T-cell (primary cell): ENCODE results near the gene SFSWAP. TPM values are rescaled to one million over a fixed set of nuclear protein-coding genes. Genes with fewer than 3 reads are reported as not detected.
A peak's percentile ranks its signal among the peaks of the same experiment; 100 is the strongest.

ENCODE experiments used
- ATAC-seq, 4 experiments: fragments of 200-7000 bp in 3 of 4; fragments of 150-1000 bp in 1 of 4; cut with Tn5 transposase; replicated peaks in 1 of 4; 1 replicate in 3 of 4; 2 replicates in 1 of 4; pipeline ENCODE4 v1.10.0; 2021; ENCODE audit warnings: moderate library complexity in 3 of 4, mild to moderate bottlenecking in 2 of 4, moderate number of reproducible peaks in 1 of 4
- CTCF ChIA-PET, 2 donors: fragments of 300-600 bp; sonication (Branson Sonifier 250); formaldehyde crosslinking; loops; one replicate each; lab custom pipeline; 2022; ENCODE audit warnings: antibody characterized with exemption in 2 of 2; lab: Charles Lee
- POLR2A ChIA-PET, 2 donors: fragments of 300-600 bp; sonication (Branson Sonifier 250); formaldehyde crosslinking; loops; one replicate each; lab custom pipeline; 2022; ENCODE audit warnings: antibody characterized with exemption in 2 of 2; lab: Charles Lee
- DNase-seq, 35 experiments: peaks; one replicate each; pipeline versions ENCODE4 v3.0.0 to v3.0.0-alpha.2; 2013 to 2023
- H3K27ac ChIP-seq: one replicate; pipeline ENCODE4 v1.5.1; 2013; ENCODE audit warnings: low read length
- H3K27me3 ChIP-seq, 2 experiments: replicated peaks in 1 of 2; 1 replicate in 1 of 2; 2 replicates in 1 of 2; pipeline versions ENCODE4 v1.6.1 to v1.7.0; 2013; ENCODE audit warnings: low read length in 1 of 2, mixed read lengths in 1 of 2; ENCODE audit not compliant: control insufficient read depth in 2 of 2, insufficient read depth in 2 of 2; ENCODE audit errors: extremely low read depth in 1 of 2
- H3K36me3 ChIP-seq, 2 donors: 1 replicate in 1 of 2; 2 replicates in 1 of 2; pipeline versions ENCODE4 v1.6.1 to v1.7.0; 2013; ENCODE audit warnings: low read length in 1 of 2; ENCODE audit not compliant: control insufficient read depth in 2 of 2, insufficient read depth in 1 of 2; ENCODE audit errors: extremely low read depth in 1 of 2
- H3K4me1 ChIP-seq, 2 experiments: 1 replicate in 1 of 2; 2 replicates in 1 of 2; pipeline versions ENCODE4 v1.6.1 to v1.7.0; 2013; ENCODE audit warnings: low read length in 2 of 2, mixed read lengths in 1 of 2; ENCODE audit not compliant: insufficient read depth in 2 of 2, control insufficient read depth in 1 of 2; ENCODE audit errors: extremely low read depth in 1 of 2
- H3K4me3 ChIP-seq, 2 donors: 1 replicate in 1 of 2; 2 replicates in 1 of 2; pipeline versions ENCODE4 v1.5.1 to v1.7.0; 2013; ENCODE audit warnings: mild to moderate bottlenecking in 2 of 2, low read length in 1 of 2, moderate library complexity in 1 of 2; ENCODE audit not compliant: control insufficient read depth in 1 of 2; ENCODE audit errors: extremely low read depth in 1 of 2
- H3K9me3 ChIP-seq: 2 replicates; pipeline ENCODE4 v1.7.0; 2013
- H3K27ac Mint-ChIP-seq, 2 donors: one replicate each; pipeline ENCODE4 v1.8.0; 2020 to 2021; ENCODE audit warnings: mild to moderate bottlenecking in 2 of 2, mixed read lengths in 2 of 2
- H3K27me3 Mint-ChIP-seq, 2 donors: one replicate each; pipeline ENCODE4 v1.8.0; 2021 to 2022; ENCODE audit warnings: mixed read lengths in 2 of 2
- H3K36me3 Mint-ChIP-seq: one replicate; pipeline ENCODE4 v1.8.0; 2021; ENCODE audit warnings: mixed read lengths
- H3K4me1 Mint-ChIP-seq, 3 donors: one replicate each; pipeline ENCODE4 v1.8.0; 2020 to 2022; ENCODE audit warnings: mixed read lengths in 3 of 3, mild to moderate bottlenecking in 1 of 3
- H3K4me3 Mint-ChIP-seq, 3 donors: one replicate each; pipeline ENCODE4 v1.8.0; 2020 to 2022; ENCODE audit warnings: mild to moderate bottlenecking in 3 of 3, mixed read lengths in 3 of 3, moderate library complexity in 3 of 3
- H3K9me3 Mint-ChIP-seq, 3 donors: one replicate each; pipeline ENCODE4 v1.8.0; 2020 to 2022; ENCODE audit warnings: mixed read lengths in 3 of 3
- WGBS: methylation state at CpG from one replicate; pipeline ENCODE4 v1.1.5; 2013; ENCODE audit warnings: missing lambda C conversion rate; ENCODE audit not compliant: insufficient coverage; 5-methylcytosine and 5-hydroxymethylcytosine counted together
- total RNA-seq, 35 experiments: library from RNA in 6 of 35; stranded (reverse) in 6 of 35; fragments of 120-200 nt in 1 of 35; gene quantifications; one replicate each; pipeline versions ENCODE4 v1.2.1 to v1.2.4 and lab custom pipeline; 2013 to 2026

The SFSWAP gene
- total RNA-seq, 5 donors from 2014 or later (not counting 1 experiment from before 2014, with no cell fraction given), result 95.7 to 110 (median 106) TPM

GRCh38 chr12:131709226-131709625 lies 1.7 kb upstream of the SFSWAP start:
- CTCF ChIA-PET, result no interaction called here

GRCh38 chr12:131711551-131712205 lies 788 bp downstream of the SFSWAP start:
- WGBS, result 1% methylated on average over 35 of the region's 37 CpGs
- H3K27ac Mint-ChIP-seq, result peak overlapping the region; percentile 68 to 84
- peak overlapping the region; percentile 96 to 99 (median 96) for H3K4me3 Mint-ChIP-seq
- ChIA-PET CTCF (interaction anchor here in 1 of 2 donors (0.6 kb wide), 1 partner anchor 1347 kb away, joined by 4 read pairs; no protein-coding TSS in a partner anchor), POLR2A (no interaction called here)
- Histone ChIP-seq H3K27me3 (no peaks in the 10 kb centered on the region), H3K4me1 (peaks cover 15 to 24% of the 10 kb centered on the region in 2 experiments), H3K9me3 (no peaks in the 10 kb centered on the region), H3K27ac (peak overlapping the region; percentile 89), H3K36me3 (peaks cover 0 to 31% of the 10 kb centered on the region in 2 donors), H3K4me3 (peak overlapping the region; percentile 94 to 96)
- H3K27me3 Mint-ChIP-seq, result no peaks in the 10 kb centered on the region
- peaks cover 27% of the 10 kb centered on the region for H3K36me3 Mint-ChIP-seq
- DNase-seq (no peak), ATAC-seq (no peak)
- peaks cover 18 to 35% (median 30%) of the 10 kb centered on the region in 3 donors for H3K4me1 Mint-ChIP-seq
- no peaks in the 10 kb centered on the region for H3K9me3 Mint-ChIP-seq

More at GRCh38 chr12:131709226-131709625, 1.7 kb upstream of the SFSWAP start:
- Histone ChIP-seq H3K27ac (no peak overlapping the region), H3K27me3 (no peaks in the 10 kb centered on the region), H3K4me1 (peaks cover 15 to 24% of the 10 kb centered on the region in 2 experiments), H3K4me3 (no peak overlapping the region), H3K9me3 (no peaks in the 10 kb centered on the region), H3K36me3 (peaks cover 0 to 7% of the 10 kb centered on the region in 2 donors)
- no peaks in the 10 kb centered on the region for H3K27me3 Mint-ChIP-seq
- DNase-seq (no peak), ATAC-seq (no peak)
- WGBS, result no CpG with 5 or more reads among the region's 3 CpGs
- peaks cover 2 to 11% (median 7%) of the 10 kb centered on the region in 3 donors for H3K9me3 Mint-ChIP-seq
- peak overlapping the region; percentile 96 to 99 (median 96) for H3K4me3 Mint-ChIP-seq
- peaks cover 7% of the 10 kb centered on the region for H3K36me3 Mint-ChIP-seq
- peak overlapping the region; percentile 97 to 99 for H3K27ac Mint-ChIP-seq
- POLR2A ChIA-PET, result no interaction called here
- H3K4me1 Mint-ChIP-seq, result peaks cover 18 to 35% (median 30%) of the 10 kb centered on the region in 3 donors

- DNase-seq, result no peak
- H3K36me3 ChIP-seq, result peaks cover 0 to 45% of the 10 kb centered on the region in 2 donors
- Mint-ChIP-seq H3K4me1 (peaks cover 18 to 35% (median 30%) of the 10 kb centered on the region in 3 donors), H3K27me3 (no peaks in the 10 kb centered on the region), H3K27ac (no peak overlapping the region), H3K9me3 (no peaks in the 10 kb centered on the region), H3K36me3 (peaks cover 34% of the 10 kb centered on the region), H3K4me3 (peak overlapping the region in 2 of 3 donors; percentile 41 to 96)
- CTCF ChIA-PET, result interaction anchor here in 1 of 2 donors (1.0 kb wide), 1 partner anchor 42 kb away, joined by 3 read pairs; no protein-coding TSS in a partner anchor
- peaks cover 15 to 24% of the 10 kb centered on the region in 2 experiments for H3K4me1 ChIP-seq
- no peak overlapping the region for H3K4me3 ChIP-seq
- no peaks in the 10 kb centered on the region for H3K27me3 ChIP-seq
- H3K27ac ChIP-seq, result no peak overlapping the region
- POLR2A ChIA-PET, result no interaction called here
- no peak for ATAC-seq
- no peaks in the 10 kb centered on the region for H3K9me3 ChIP-seq
- no CpG with 5 or more reads among the region's 8 CpGs for WGBS
These were observed 2.5 kb downstream of the SFSWAP start for GRCh38 chr12:131713349-131713748.

GRCh38 chr12:131714759-131715158 lies 3.9 kb downstream of the SFSWAP start:
- H3K27me3 Mint-ChIP-seq, result no peaks in the 10 kb centered on the region
- ATAC-seq (no peak), DNase-seq (no peak)
- Histone ChIP-seq H3K9me3 (no peaks in the 10 kb centered on the region), H3K4me3 (no peak overlapping the region), H3K27me3 (no peaks in the 10 kb centered on the region), H3K4me1 (peaks cover 15 to 24% of the 10 kb centered on the region in 2 experiments), H3K27ac (no peak overlapping the region), H3K36me3 (peaks cover 0 to 59% of the 10 kb centered on the region in 2 donors)
- WGBS, result 100% methylated on average over 3 of the region's 14 CpGs
- POLR2A ChIA-PET, result interaction anchor here in 1 of 2 donors (1.3 kb wide), 1 partner anchor 11 kb away, joined by 4 read pairs; no protein-coding TSS in a partner anchor
- no peak overlapping the region for H3K4me3 Mint-ChIP-seq
- CTCF ChIA-PET, result interaction anchor here in 1 of 2 donors (0.7 kb wide), 1 partner anchor 15 kb away, joined by 3 read pairs; no protein-coding TSS in a partner anchor
- peaks cover 44% of the 10 kb centered on the region for H3K36me3 Mint-ChIP-seq
- no peaks in the 10 kb centered on the region for H3K9me3 Mint-ChIP-seq
- H3K27ac Mint-ChIP-seq, result no peak overlapping the region
- peaks cover 9 to 30% (median 26%) of the 10 kb centered on the region in 3 donors for H3K4me1 Mint-ChIP-seq

GRCh38 chr12:131716282-131716681 lies 5.4 kb downstream of the SFSWAP start:
- WGBS, result no CpG with 5 or more reads among the region's 3 CpGs
- Histone ChIP-seq H3K27me3 (no peaks in the 10 kb centered on the region), H3K9me3 (no peaks in the 10 kb centered on the region), H3K36me3 (peaks cover 9 to 73% of the 10 kb centered on the region in 2 donors), H3K4me1 (peaks cover 14 to 15% of the 10 kb centered on the region in 2 experiments), H3K4me3 (no peak overlapping the region), H3K27ac (no peak overlapping the region)
- POLR2A ChIA-PET, result no interaction called here
- Mint-ChIP-seq H3K27ac (no peak overlapping the region), H3K36me3 (peaks cover 55% of the 10 kb centered on the region), H3K9me3 (no peaks in the 10 kb centered on the region), H3K4me3 (no peak overlapping the region), H3K4me1 (peaks cover 7 to 21% (median 18%) of the 10 kb centered on the region in 3 donors), H3K27me3 (no peaks in the 10 kb centered on the region)
- ATAC-seq, result no peak
- CTCF ChIA-PET, result no interaction called here
- DNase-seq, result no peak

- POLR2A ChIA-PET, result no interaction called here
- Histone ChIP-seq H3K4me3 (no peak overlapping the region), H3K27ac (no peak overlapping the region), H3K36me3 (peaks cover 15 to 90% of the 10 kb centered on the region in 2 donors), H3K27me3 (no peaks in the 10 kb centered on the region), H3K9me3 (no peaks in the 10 kb centered on the region), H3K4me1 (no peaks in the 10 kb centered on the region)
- no peak overlapping the region for H3K4me3 Mint-ChIP-seq
- H3K27me3 Mint-ChIP-seq, result no peaks in the 10 kb centered on the region
- no peak overlapping the region for H3K27ac Mint-ChIP-seq
- ATAC-seq (no peak), DNase-seq (no peak)
- H3K36me3 Mint-ChIP-seq, result peaks cover 63% of the 10 kb centered on the region
- no peaks in the 10 kb centered on the region for H3K9me3 Mint-ChIP-seq
- 98% methylated on average over 5 of the region's 8 CpGs for WGBS
- CTCF ChIA-PET, result no interaction called here
- H3K4me1 Mint-ChIP-seq, result peaks cover 7 to 14% (median 7%) of the 10 kb centered on the region in 3 donors
These were observed 9.4 kb downstream of the SFSWAP start for GRCh38 chr12:131720241-131720640.
